Fibroblast of lung (primary cell): Measurements from ENCODE around the gene LIMS1. TPM values are rescaled to one million over a fixed set of nuclear protein-coding genes. Genes with fewer than 3 reads are reported as not detected.

Experiments used
- DNase-seq, 2 donors: peaks; one replicate each; pipeline versions ENCODE4 v3.0.0 to v3.0.0-alpha.2; 2010; ENCODE audit warnings: low read depth in 2 of 2
- H2AFZ ChIP-seq: 2 replicates; pipeline ENCODE4 v1.5.1; 2012; ENCODE audit warnings: low read length, control low read depth, inconsistent platforms
- H3K27ac ChIP-seq: 2 replicates; pipeline ENCODE4 v1.5.1; 2011; ENCODE audit warnings: low read length, control low read depth; ENCODE audit not compliant: insufficient read depth
- H3K27me3 ChIP-seq: 2 replicates; pipeline ENCODE4 v1.5.1; 2011; ENCODE audit warnings: mild to moderate bottlenecking, low read length; ENCODE audit not compliant: control insufficient read depth, insufficient read depth
- H3K36me3 ChIP-seq: 2 replicates; pipeline ENCODE4 v1.5.1; 2011; ENCODE audit warnings: low read length; ENCODE audit not compliant: control insufficient read depth, insufficient read depth
- H3K4me1 ChIP-seq: 2 replicates; pipeline ENCODE4 v1.5.1; 2011; ENCODE audit warnings: low read length; ENCODE audit not compliant: control insufficient read depth, insufficient read depth; ENCODE audit errors: extremely low read depth
- H3K4me2 ChIP-seq: 2 replicates; pipeline ENCODE4 v1.5.1; 2011; ENCODE audit warnings: low read length, control low read depth; ENCODE audit not compliant: insufficient read depth; ENCODE audit errors: extremely low read depth
- H3K4me3 ChIP-seq, 4 experiments: fragments of 200-600 bp in 1 of 4; sonication (generic) in 1 of 4; replicated peaks in 1 of 4; 2 replicates each; pipeline ENCODE4 v1.5.1; 2011 to 2016; ENCODE audit warnings: low read length in 4 of 4, low read depth in 3 of 4, mild to moderate bottlenecking in 3 of 4, control low read depth in 2 of 4, inconsistent platforms in 1 of 4, mixed read lengths in 1 of 4; ENCODE audit not compliant: insufficient read depth in 1 of 4; ENCODE audit errors: control extremely low read depth in 1 of 4
- H3K79me2 ChIP-seq: 2 replicates; pipeline ENCODE4 v1.5.1; 2012; ENCODE audit warnings: mild to moderate bottlenecking, low read length, inconsistent platforms; ENCODE audit not compliant: control insufficient read depth, insufficient read depth
- H3K9ac ChIP-seq: 2 replicates; pipeline ENCODE4 v1.5.1; 2011; ENCODE audit warnings: mild to moderate bottlenecking, low read length, control low read depth; ENCODE audit not compliant: insufficient read depth
- H3K9me3 ChIP-seq: 2 replicates; pipeline ENCODE4 v1.5.1; 2012; ENCODE audit warnings: low read depth, low read length; ENCODE audit not compliant: control insufficient read depth, insufficient read depth
- H4K20me1 ChIP-seq: 2 replicates; pipeline ENCODE4 v1.5.1; 2011; ENCODE audit warnings: low read length; ENCODE audit not compliant: control insufficient read depth, insufficient read depth; ENCODE audit errors: extremely low read depth
- CTCF ChIP-seq, 2 donors: IDR thresholded peaks in 1 of 2; conservative IDR thresholded peaks in 1 of 2; 1 replicate in 1 of 2; 2 replicates in 1 of 2; pipeline ENCODE4 v1.5.1; 2011 to 2012; ENCODE audit warnings: low read length in 2 of 2, control low read depth in 1 of 2, inconsistent platforms in 1 of 2, low read depth in 1 of 2, mild to moderate bottlenecking in 1 of 2
- EZH2 ChIP-seq: IDR thresholded peaks from 2 replicates; pipeline ENCODE4 v1.5.1; 2012; ENCODE audit warnings: low read length, control low read depth, mild to moderate bottlenecking; ENCODE audit errors: missing control alignments
- polyA plus RNA-seq, 2 donors: library from polyadenylated mRNA; depleted of rRNA in 1 of 2; stranded (reverse) in 1 of 2; unstranded in 1 of 2; fragments of >200 nt; gene quantifications; 2 replicates each; pipeline ENCODE4 v1.2.1, GENCODE V29; 2011 to 2012; ENCODE audit warnings: missing spikeins in 1 of 2
- total RNA-seq: library from RNA; depleted of rRNA; stranded (reverse); fragments of >200 nt; gene quantifications from 2 replicates; pipeline ENCODE4 v1.2.1, GENCODE V29; 2014

Gene LIMS1
- total and polyA plus RNA-seq, 2 donors (not counting 1 experiment from before 2014, with no cell fraction given): 52.7 to 108 TPM

DNA sequence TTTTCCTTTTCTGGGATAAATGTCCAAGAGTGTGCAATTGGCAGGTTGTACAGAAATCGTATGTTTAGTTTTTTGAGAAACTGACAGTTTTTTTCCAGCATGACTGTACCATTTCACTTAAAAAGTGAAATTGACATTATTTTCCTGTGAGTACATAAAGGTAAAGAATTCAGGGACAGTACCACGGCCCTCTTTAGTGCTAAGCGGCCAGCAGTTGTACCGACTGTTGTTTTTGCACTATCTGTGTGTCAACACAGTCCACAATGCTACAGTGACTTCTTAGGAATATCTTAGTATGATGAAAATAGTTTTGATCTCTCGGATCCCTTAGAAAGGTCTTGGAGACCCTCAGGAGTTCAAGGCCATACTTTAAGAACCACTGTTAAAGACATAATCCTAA is 2.6 kb downstream of the LIMS1 start:
- TF ChIP-seq EZH2 (no peak), CTCF (conservative IDR thresholded peaks at IDR 0.05 in 1 of 2, IDR thresholded peaks at IDR 0.05 in 1 of 2; ENCODE audit: low read depth in 1 of 2, low read length in 2 of 2) (no peak)
- Histone ChIP-seq H3K9ac (no peak overlapping the region), H3K27me3 (no peaks in the 10 kb centered on the region), H3K79me2 (peaks cover 63% of the 10 kb centered on the region), H3K4me3 (peak overlapping the region in 1 of 4 experiments; percentile 76), H3K4me1 (peaks cover 14% of the 10 kb centered on the region), H3K27ac (no peak overlapping the region), H3K36me3 (no peaks in the 10 kb centered on the region), H3K4me2 (no peak overlapping the region), H2AFZ (no peak overlapping the region), H3K9me3 (no peaks in the 10 kb centered on the region), H4K20me1 (no peaks in the 10 kb centered on the region)
- DNase-seq: no peak

- no peaks in the 10 kb centered on the region for H3K36me3 ChIP-seq
- H3K79me2 ChIP-seq: peaks cover 71% of the 10 kb centered on the region
- no peak overlapping the region for H3K27ac ChIP-seq
- peaks cover 16% of the 10 kb centered on the region for H3K4me1 ChIP-seq
- H3K27me3 ChIP-seq: no peaks in the 10 kb centered on the region
- no peak for TF ChIP-seq EZH2
- TF ChIP-seq CTCF (conservative IDR thresholded peaks at IDR 0.05 in 1 of 2, IDR thresholded peaks at IDR 0.05 in 1 of 2; ENCODE audit: low read depth in 1 of 2, low read length in 2 of 2): no peak
- no peaks in the 10 kb centered on the region for H4K20me1 ChIP-seq
- no peak overlapping the region for H3K9ac ChIP-seq
- H3K9me3 ChIP-seq: no peaks in the 10 kb centered on the region
- H3K4me3 ChIP-seq: no peak overlapping the region
- no peak overlapping the region for H2AFZ ChIP-seq
- DNase-seq: peak in 1 of 2 donors; percentile 24
- no peak overlapping the region for H3K4me2 ChIP-seq
Measured at GRCh38 chr2:108538000-108538625, 3.8 kb downstream of the LIMS1 start.

DNA sequence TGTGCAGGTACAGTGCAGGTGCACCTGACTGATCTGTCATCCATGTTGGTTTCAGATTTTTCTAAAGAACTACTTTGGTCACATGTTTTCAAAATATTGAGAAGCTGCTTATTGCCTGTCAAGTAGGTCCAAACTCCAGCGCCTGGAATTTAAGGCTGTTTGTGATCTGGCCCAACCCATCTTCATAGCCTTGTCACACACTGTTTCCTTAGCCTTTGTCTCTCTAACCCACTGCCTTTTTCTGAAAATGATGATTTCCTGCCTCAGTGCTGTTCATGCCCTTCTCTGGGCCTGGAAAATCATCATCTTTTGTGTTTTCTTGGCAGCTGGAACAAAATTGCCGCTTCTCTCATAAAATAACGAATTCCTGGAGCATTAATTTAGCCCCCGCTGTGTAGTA is 7.2 kb downstream of the LIMS1 start:
- Histone ChIP-seq H2AFZ (no peak overlapping the region), H4K20me1 (no peaks in the 10 kb centered on the region), H3K9ac (no peak overlapping the region), H3K36me3 (no peaks in the 10 kb centered on the region), H3K4me2 (peak overlapping the region; percentile 15), H3K9me3 (no peaks in the 10 kb centered on the region), H3K27me3 (no peaks in the 10 kb centered on the region), H3K4me1 (peaks cover 12% of the 10 kb centered on the region), H3K4me3 (no peak overlapping the region), H3K27ac (no peak overlapping the region), H3K79me2 (peaks cover 76% of the 10 kb centered on the region)
- TF ChIP-seq CTCF (conservative IDR thresholded peaks at IDR 0.05 in 1 of 2, IDR thresholded peaks at IDR 0.05 in 1 of 2; ENCODE audit: low read depth in 1 of 2, low read length in 2 of 2): no peak
- TF ChIP-seq EZH2: no peak
- no peak for DNase-seq
